Activated CD4-positive, alpha-beta T cell treated with anti-CD3 and anti-CD28 coated beads, Interleukin-2, amount 10 ng/mL, durations not matched to agents 24 days and 14 days (primary cell): ENCODE measurements around the gene ZBTB6. TPM values are rescaled to one million over a fixed set of nuclear protein-coding genes. Genes with fewer than 3 reads are reported as not detected.

Source experiments
- total RNA-seq: library from RNA; stranded (reverse); gene quantifications from 2 replicates; pipeline ENCODE4 v1.2.3, GENCODE V29; 2022

The ZBTB6 gene
- total RNA-seq, 1 donor from 2014 or later: 10.7 TPM

Other genes starting within 250 kb of the ZBTB6 start
- not detected in 2 replicates for gene OR1L3, start 238.2 kb downstream of the ZBTB6 start, total RNA-seq
- not detected in 2 replicates for gene OR1L4, start 189.3 kb downstream of the ZBTB6 start, total RNA-seq
- gene OR1L6, start 171.0 kb downstream of the ZBTB6 start, total RNA-seq: not detected in 2 replicates
- gene OR5C1, start 124.4 kb downstream of the ZBTB6 start, total RNA-seq: not detected in 2 replicates
- not detected in 2 replicates for gene OR1K1, start 113.2 kb downstream of the ZBTB6 start, total RNA-seq
- 21.1 TPM in 2 replicates for gene PDCL, start 84.7 kb downstream of the ZBTB6 start, total RNA-seq
- gene RC3H2, start 8.0 kb downstream of the ZBTB6 start, total RNA-seq: 39.7 and 40.2 TPM in 2 replicates
- gene ZBTB26, start 18.2 kb upstream of the ZBTB6 start, total RNA-seq: 8.4 and 8.9 TPM in 2 replicates
- gene RABGAP1, start 27.7 kb upstream of the ZBTB6 start, total RNA-seq: 23.9 and 25.7 TPM in 2 replicates
- 0.86 and 1.0 TPM in 2 replicates for gene GPR21, start 120.3 kb upstream of the ZBTB6 start, total RNA-seq